ENCODE measurements around the gene SRPX.

The SRPX gene

DNA sequence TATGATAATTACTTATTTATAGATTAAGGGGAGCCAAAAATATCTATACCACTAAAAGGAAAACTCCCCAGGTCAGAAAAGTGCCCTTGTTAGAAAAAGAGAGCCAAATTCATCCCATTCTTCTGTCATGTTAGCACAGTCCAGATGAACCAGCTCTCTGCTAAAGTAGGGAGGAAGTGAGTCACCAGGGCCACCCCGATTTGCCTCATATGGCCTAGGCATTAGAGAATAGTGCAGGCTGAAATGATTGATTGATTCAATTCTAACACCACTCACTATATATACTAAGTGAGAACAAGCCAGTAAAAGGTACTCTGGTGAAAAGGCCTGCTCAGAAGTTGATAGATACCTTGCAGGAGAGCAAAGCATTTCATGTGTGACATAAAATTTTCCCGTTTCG is 94.5 kb downstream of the SRPX start:
- Histone ChIP-seq H3K27me3 (ENCODE audit: control insufficient read depth, insufficient read depth, low read length) (no peaks in the 10 kb centered on the region), H3K4me3 (ENCODE audit: low read length) (no peak overlapping the region), H3K36me3 (ENCODE audit: control insufficient read depth, low read depth, low read length) (no peaks in the 10 kb centered on the region), H3K4me1 (ENCODE audit: control insufficient read depth, low read depth, low read length) (no peaks in the 10 kb centered on the region), H3K9me3 (ENCODE audit: control insufficient read depth, low read depth, low read length) (peaks cover 11% of the 10 kb centered on the region), H3K9ac (ENCODE audit: low read length) (no peak overlapping the region), H3K27ac (ENCODE audit: low read length) (no peak overlapping the region)

DNA sequence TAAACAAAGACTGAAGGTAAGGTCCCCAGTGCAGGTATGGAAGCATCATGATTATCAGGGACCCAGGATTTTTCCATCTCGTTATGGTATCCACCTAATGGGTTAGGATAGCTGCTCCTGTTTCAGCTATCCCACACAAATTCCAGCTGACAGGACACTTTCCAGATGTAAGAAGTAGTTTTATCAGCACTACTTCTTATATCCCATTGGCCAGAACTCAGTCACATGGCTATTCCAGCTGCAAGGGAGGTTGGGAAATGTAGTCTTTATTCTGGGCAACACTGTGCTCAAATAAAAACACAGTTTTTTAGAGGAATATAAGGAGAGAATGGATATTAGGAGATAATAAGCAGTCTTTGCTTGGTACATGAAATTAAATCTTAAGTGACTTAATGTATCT is 96.7 kb downstream of the SRPX start:
- Histone ChIP-seq H3K4me1 (ENCODE audit: control insufficient read depth, low read depth, low read length) (no peaks in the 10 kb centered on the region), H3K36me3 (ENCODE audit: control insufficient read depth, low read depth, low read length) (no peaks in the 10 kb centered on the region), H3K9me3 (ENCODE audit: control insufficient read depth, low read depth, low read length) (peaks cover 11% of the 10 kb centered on the region), H3K9ac (ENCODE audit: low read length) (no peak overlapping the region), H3K27ac (ENCODE audit: low read length) (no peak overlapping the region), H3K27me3 (ENCODE audit: control insufficient read depth, insufficient read depth, low read length) (no peaks in the 10 kb centered on the region), H3K4me3 (ENCODE audit: low read length) (no peak overlapping the region)

DNA sequence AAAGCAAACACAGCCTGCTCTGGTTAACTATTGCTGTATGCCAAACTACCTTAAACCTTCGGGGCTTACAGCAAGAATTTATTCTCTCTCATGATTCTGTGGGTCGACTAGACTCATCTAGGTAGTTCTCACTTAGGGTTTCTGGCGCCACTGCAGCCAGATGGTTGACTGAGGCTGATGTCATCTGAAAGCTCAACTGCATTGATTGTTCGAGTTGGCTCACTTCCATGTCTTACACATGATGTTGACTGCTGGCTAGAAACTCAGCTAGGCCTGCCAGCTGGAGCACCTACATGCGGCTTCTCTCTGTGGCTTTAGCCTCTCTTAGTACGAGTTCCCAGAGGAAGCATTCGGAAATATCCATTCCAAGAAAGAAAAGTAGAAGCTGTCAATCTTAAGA is 103.2 kb downstream of the SRPX start:
- Histone ChIP-seq H3K4me1 (ENCODE audit: control insufficient read depth, low read depth, low read length) (no peaks in the 10 kb centered on the region), H3K36me3 (ENCODE audit: control insufficient read depth, low read depth, low read length) (no peaks in the 10 kb centered on the region), H3K27me3 (ENCODE audit: control insufficient read depth, insufficient read depth, low read length) (no peaks in the 10 kb centered on the region), H3K27ac (ENCODE audit: low read length) (no peak overlapping the region), H3K9ac (ENCODE audit: low read length) (no peak overlapping the region), H3K9me3 (ENCODE audit: control insufficient read depth, low read depth, low read length) (peaks cover 14% of the 10 kb centered on the region), H3K4me3 (ENCODE audit: low read length) (no peak overlapping the region)

GRCh38 chrX:38116706-38117105 is 104.0 kb downstream of the SRPX start:
- H3K4me3 ChIP-seq (ENCODE audit: low read length) = no peak overlapping the region
- H3K27ac ChIP-seq (ENCODE audit: low read length) = no peak overlapping the region
- H3K36me3 ChIP-seq (ENCODE audit: control insufficient read depth, low read depth, low read length) = no peaks in the 10 kb centered on the region
- H3K27me3 ChIP-seq (ENCODE audit: control insufficient read depth, insufficient read depth, low read length) = no peaks in the 10 kb centered on the region
- H3K4me1 ChIP-seq (ENCODE audit: control insufficient read depth, low read depth, low read length) = no peaks in the 10 kb centered on the region
- no peak overlapping the region for H3K9ac ChIP-seq (ENCODE audit: low read length)
- peaks cover 14% of the 10 kb centered on the region for H3K9me3 ChIP-seq (ENCODE audit: control insufficient read depth, low read depth, low read length)

- no peak overlapping the region for H3K4me3 ChIP-seq (ENCODE audit: low read length)
- H3K9ac ChIP-seq (ENCODE audit: low read length) = no peak overlapping the region
- H3K9me3 ChIP-seq (ENCODE audit: control insufficient read depth, low read depth, low read length) = peaks cover 14% of the 10 kb centered on the region
- no peaks in the 10 kb centered on the region for H3K27me3 ChIP-seq (ENCODE audit: control insufficient read depth, insufficient read depth, low read length)
- no peaks in the 10 kb centered on the region for H3K4me1 ChIP-seq (ENCODE audit: control insufficient read depth, low read depth, low read length)
- no peak overlapping the region for H3K27ac ChIP-seq (ENCODE audit: low read length)
- H3K36me3 ChIP-seq (ENCODE audit: control insufficient read depth, low read depth, low read length) = no peaks in the 10 kb centered on the region
These were observed 108.1 kb downstream of the SRPX start for GRCh38 chrX:38112566-38112965.

- H3K27ac ChIP-seq (ENCODE audit: low read length) = no peak overlapping the region
- no peaks in the 10 kb centered on the region for H3K36me3 ChIP-seq (ENCODE audit: control insufficient read depth, low read depth, low read length)
- H3K9me3 ChIP-seq (ENCODE audit: control insufficient read depth, low read depth, low read length) = peaks cover 11% of the 10 kb centered on the region
These were observed 109.5 kb downstream of the SRPX start for GRCh38 chrX:38111196-38111595.

DNA sequence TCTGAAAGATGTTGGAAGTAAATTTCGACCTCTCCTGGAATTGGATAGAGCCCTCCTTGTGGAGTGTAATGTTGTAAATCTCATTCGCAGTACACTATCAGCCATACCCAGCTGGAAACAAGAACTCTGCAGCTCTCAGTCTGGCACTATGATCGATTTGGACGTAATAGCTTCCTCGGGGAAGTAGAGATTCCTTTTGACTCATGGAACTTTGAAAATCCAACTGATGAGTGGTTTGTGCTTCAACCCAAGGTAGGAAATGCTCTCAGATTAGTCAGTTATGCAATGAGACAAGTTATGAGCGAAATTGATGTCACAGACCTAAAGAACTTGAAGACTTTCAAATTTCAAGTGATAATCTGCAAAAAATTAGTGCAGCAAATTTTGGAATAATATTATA is 110.4 kb downstream of the SRPX start:
- no peaks in the 10 kb centered on the region for H3K27me3 ChIP-seq (ENCODE audit: control insufficient read depth, insufficient read depth, low read length)
- no peak overlapping the region for H3K27ac ChIP-seq (ENCODE audit: low read length)
- peaks cover 9% of the 10 kb centered on the region for H3K9me3 ChIP-seq (ENCODE audit: control insufficient read depth, low read depth, low read length)
- H3K36me3 ChIP-seq (ENCODE audit: control insufficient read depth, low read depth, low read length) = no peaks in the 10 kb centered on the region
- H3K4me1 ChIP-seq (ENCODE audit: control insufficient read depth, low read depth, low read length) = no peaks in the 10 kb centered on the region
- H3K4me3 ChIP-seq (ENCODE audit: low read length) = no peak overlapping the region
- no peak overlapping the region for H3K9ac ChIP-seq (ENCODE audit: low read length)

More at GRCh38 chrX:38111196-38111595, 109.5 kb downstream of the SRPX start:
- no peak overlapping the region for H3K9ac ChIP-seq (ENCODE audit: low read length)
- H3K4me1 ChIP-seq (ENCODE audit: control insufficient read depth, low read depth, low read length) = no peaks in the 10 kb centered on the region
- no peak overlapping the region for H3K4me3 ChIP-seq (ENCODE audit: low read length)
- H3K27me3 ChIP-seq (ENCODE audit: control insufficient read depth, insufficient read depth, low read length) = no peaks in the 10 kb centered on the region

DNA sequence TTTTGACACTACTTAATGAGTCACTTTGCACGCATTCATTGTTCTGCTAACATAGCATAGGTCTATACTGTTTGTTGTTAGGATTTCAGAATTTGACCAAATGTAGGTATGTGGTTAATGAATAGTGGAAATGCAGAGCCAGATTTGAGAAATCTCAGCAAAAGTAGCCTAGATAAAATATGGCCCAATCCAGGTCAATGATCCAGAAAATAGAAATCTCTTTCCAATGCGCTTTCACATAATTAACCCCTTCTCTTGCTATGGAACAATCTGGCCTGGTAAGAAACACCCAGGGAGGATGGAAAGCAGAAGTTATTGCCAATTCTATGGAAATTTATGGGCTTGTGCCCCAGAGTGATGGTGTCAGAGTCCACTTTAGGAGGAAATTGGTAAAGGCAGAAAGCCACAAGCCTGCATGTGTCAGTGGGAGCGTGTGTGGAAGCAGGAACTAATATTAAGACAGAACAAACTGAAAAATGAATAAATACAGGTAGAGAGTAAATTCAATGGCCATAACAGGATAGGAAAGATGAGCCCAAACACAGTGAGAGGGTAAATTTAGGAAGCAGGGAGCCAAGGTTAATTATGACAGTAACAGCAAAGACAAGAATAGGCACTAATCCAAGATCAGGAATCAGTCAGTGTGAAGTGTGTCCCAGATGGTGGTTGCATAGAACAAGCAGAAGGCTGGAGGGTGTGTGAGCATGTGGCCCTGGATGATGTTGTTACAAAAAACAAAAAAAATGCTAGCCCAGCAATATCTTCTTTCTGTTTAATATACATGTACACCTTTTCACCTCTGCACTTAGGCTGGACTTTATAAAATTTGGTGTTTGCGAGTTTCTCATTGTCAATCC is 111.4 kb downstream of the SRPX start:
- H3K4me1 ChIP-seq (ENCODE audit: control insufficient read depth, low read depth, low read length) = no peaks in the 10 kb centered on the region
- H3K27me3 ChIP-seq (ENCODE audit: control insufficient read depth, insufficient read depth, low read length) = no peaks in the 10 kb centered on the region

GRCh38 chrX:38108364-38108763 is 112.3 kb downstream of the SRPX start:
- H3K9ac ChIP-seq (ENCODE audit: low read length) = no peak overlapping the region
- H3K4me3 ChIP-seq (ENCODE audit: low read length) = no peak overlapping the region

More for the DNA sequence above, 111.4 kb downstream of the SRPX start:
- Histone ChIP-seq H3K9ac (ENCODE audit: low read length) (no peak overlapping the region), H3K4me3 (ENCODE audit: low read length) (no peak overlapping the region), H3K36me3 (ENCODE audit: control insufficient read depth, low read depth, low read length) (no peaks in the 10 kb centered on the region), H3K9me3 (ENCODE audit: control insufficient read depth, low read depth, low read length) (peaks cover 11% of the 10 kb centered on the region), H3K27ac (ENCODE audit: low read length) (no peak overlapping the region)

DNA sequence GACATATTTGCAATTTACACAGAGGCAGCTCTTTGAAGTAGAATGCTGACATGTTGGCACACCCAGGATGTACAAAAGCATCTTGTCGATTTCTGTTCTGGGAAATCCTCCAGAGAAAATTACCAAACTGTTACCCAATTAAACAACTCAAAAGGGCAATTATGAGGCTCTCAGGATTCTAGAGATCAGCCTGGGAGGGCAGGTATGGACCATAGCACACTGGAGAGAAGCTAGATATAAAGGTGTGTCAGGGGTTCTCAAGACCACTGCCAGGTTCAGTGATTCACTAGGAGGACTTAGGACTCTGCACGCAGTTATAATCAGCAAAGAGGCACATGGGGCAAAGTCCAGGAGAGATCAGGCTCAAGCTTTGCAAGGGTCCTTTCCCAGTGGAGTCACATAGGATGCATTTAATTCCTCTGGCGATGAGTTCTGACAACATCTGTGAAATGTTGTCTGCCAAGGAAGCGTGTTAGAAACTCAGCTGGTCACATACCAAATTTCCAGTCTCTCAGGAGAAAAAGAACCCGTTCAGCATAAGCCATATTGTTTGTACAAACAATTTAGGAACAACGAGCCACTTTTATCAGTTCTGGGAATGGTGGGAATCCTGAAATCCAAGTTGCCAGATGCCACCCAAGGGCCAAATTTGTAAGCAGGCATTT is 113.5 kb downstream of the SRPX start:
- H3K4me1 ChIP-seq (ENCODE audit: control insufficient read depth, low read depth, low read length) = no peaks in the 10 kb centered on the region
- no peaks in the 10 kb centered on the region for H3K27me3 ChIP-seq (ENCODE audit: control insufficient read depth, insufficient read depth, low read length)
- no peaks in the 10 kb centered on the region for H3K36me3 ChIP-seq (ENCODE audit: control insufficient read depth, low read depth, low read length)
- no peak overlapping the region for H3K4me3 ChIP-seq (ENCODE audit: low read length)
- H3K9ac ChIP-seq (ENCODE audit: low read length) = no peak overlapping the region
- H3K27ac ChIP-seq (ENCODE audit: low read length) = no peak overlapping the region
- H3K9me3 ChIP-seq (ENCODE audit: control insufficient read depth, low read depth, low read length) = peaks cover 2% of the 10 kb centered on the region

More at GRCh38 chrX:38108364-38108763, 112.3 kb downstream of the SRPX start:
- H3K4me1 ChIP-seq (ENCODE audit: control insufficient read depth, low read depth, low read length) = no peaks in the 10 kb centered on the region
- H3K36me3 ChIP-seq (ENCODE audit: control insufficient read depth, low read depth, low read length) = no peaks in the 10 kb centered on the region
- peaks cover 3% of the 10 kb centered on the region for H3K9me3 ChIP-seq (ENCODE audit: control insufficient read depth, low read depth, low read length)
- H3K27ac ChIP-seq (ENCODE audit: low read length) = no peak overlapping the region
- H3K27me3 ChIP-seq (ENCODE audit: control insufficient read depth, insufficient read depth, low read length) = no peaks in the 10 kb centered on the region

DNA sequence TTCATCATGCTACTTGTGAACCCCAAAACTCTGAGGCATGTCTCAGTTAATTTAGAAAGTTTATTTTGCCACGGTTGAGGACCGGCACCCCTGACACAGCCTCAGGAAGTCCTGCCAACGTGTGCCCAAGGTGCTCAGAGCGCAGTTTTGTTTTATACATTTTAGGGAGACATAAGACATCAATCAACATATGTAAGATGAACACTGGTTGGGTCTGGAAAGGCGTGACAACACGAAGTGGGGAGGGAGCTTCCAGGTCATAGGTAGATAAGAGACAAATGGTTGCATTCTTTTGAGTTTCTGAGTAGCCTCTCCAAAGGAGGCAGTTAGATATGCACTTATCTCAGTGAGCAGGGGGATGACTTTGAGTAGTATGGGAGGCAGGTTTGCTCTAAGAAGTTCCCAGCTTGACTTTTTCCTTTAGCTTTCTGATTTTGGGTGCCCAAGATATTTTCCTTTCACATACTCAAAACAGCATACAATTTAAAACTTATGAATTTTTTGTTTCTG is 115.4 kb downstream of the SRPX start:
- H3K9ac ChIP-seq (ENCODE audit: low read length) = no peak overlapping the region
- no peak overlapping the region for H3K27ac ChIP-seq (ENCODE audit: low read length)
- H3K4me1 ChIP-seq (ENCODE audit: control insufficient read depth, low read depth, low read length) = no peaks in the 10 kb centered on the region
- H3K27me3 ChIP-seq (ENCODE audit: control insufficient read depth, insufficient read depth, low read length) = no peaks in the 10 kb centered on the region
- peaks cover 11% of the 10 kb centered on the region for H3K9me3 ChIP-seq (ENCODE audit: control insufficient read depth, low read depth, low read length)
- H3K36me3 ChIP-seq (ENCODE audit: control insufficient read depth, low read depth, low read length) = no peaks in the 10 kb centered on the region
- H3K4me3 ChIP-seq (ENCODE audit: low read length) = no peak overlapping the region

Measured in iPS-18a (cell line).